ENCODE results near the gene EGLN2.
"Not testable (repeated sequence)": the region's sequence is repeated elsewhere in the genome, so short reads cannot be mapped to it uniquely, and the experiment has no call there.

EGLN2 gene

DNA sequence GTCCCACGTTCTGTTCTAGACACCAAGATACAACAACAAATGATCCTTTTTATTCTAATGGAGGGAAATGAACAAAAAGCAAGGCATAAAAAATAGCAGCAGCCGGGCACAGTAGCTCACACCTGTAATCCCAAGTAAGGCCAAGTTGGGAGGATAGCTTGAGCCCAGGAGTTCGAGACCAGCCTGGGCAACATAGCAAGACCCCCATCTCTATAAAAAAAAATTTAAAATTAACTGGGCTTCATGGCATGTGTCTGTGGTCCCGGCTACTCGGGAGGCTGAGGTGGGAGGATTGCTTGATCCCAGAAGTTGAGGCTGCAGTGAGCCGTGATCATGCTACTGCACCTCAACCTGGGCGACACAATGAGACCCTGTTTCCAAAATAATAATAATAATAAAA lies 22.6 kb upstream of the EGLN2 start:
- no peak for DNase-seq (ENCODE audit: extremely low read depth in 1 of 2, low read depth in 1 of 2)

DNA sequence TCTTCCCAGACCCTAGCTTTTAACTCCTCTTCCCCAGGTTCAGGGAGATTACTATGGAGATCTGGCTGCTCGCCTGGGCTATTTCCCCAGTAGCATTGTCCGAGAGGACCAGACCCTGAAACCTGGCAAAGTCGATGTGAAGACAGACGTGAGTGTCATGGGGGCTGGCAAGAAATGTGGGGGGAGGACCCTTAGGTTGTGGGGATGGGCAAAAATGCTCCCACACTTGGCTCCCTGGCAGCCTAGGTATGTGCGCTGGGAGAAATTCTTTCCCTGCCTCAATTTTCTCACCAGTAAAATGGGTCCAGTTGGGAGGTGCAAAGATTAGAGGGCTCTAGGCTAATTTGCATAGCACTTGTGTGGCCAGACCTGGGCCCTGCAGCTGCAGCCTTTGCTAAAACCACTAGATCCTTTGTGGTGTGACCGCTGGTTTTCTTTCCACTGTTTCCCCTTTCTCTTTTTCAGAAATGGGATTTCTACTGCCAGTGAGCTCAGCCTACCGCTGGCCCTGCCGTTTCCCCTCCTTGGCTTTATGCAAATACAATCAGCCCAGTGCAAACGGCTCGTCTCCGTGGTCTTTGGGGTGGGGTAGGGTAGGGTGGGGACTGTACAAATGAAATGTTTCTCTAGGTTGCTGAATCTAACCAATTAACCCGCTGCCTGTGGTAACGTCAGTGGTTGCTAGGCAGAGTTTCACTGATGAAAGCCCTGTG lies 21.9 kb upstream of the EGLN2 start:
- DNase-seq (ENCODE audit: extremely low read depth in 1 of 2, low read depth in 1 of 2): peak; percentile 68 to 74

DNA sequence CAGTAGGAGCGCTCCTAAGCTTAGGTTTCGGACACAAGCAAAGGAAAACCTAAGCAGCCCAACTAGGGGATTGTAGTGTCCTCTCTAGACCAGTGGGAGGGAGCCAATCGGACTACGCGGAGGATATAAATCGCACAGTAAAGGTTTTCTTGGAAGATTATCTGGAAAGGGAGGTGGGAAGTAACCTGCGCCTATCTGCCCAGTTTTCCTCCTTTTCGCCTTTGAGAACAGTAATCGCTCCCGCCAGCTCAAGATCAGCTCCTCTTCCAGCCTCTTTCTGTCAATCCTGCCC lies 21.4 kb upstream of the EGLN2 start:
- no peak for DNase-seq (ENCODE audit: extremely low read depth in 1 of 2, low read depth in 1 of 2)

- peak; percentile 99 to 100 for DNase-seq (ENCODE audit: extremely low read depth in 1 of 2, low read depth in 1 of 2)
These were observed 20.9 kb upstream of the EGLN2 start, which contains the start of gene RAB4B for GRCh38 chr19:40777937-40778705. Gene RAB4B (plus strand): TSS chr19:40778247. CDS start chr19:40778376, 129 bp downstream.

DNA sequence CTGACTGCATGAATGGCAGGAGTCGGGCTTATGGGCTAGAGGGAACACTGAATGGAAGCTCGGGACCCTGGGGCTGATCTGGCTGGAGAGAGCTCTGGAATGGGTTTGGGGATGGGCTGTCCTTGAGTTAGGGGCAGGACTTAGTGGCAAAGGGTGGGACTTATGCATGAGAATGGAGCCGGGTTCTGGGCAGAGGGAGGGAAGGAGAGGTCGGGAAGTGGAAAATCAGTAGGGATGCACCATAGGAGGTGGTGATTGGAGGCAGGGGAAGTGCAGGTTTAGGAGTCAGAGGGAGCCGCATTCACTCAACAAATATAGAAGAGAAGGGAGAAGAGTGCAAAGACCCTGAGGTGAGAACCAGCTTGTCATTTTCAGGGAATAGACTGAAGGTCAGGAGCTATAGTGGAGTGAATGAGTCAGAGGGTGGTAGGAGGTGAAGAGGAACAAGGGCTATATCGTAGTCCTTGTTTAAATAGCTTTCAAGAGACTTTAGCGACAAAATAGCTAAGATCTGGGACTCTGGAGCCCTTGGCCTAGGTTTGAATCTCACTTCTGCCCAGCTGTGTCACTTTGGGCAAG lies 20.2 kb upstream of the EGLN2 start:
- no peak for DNase-seq (ENCODE audit: extremely low read depth in 1 of 2, low read depth in 1 of 2)

DNA sequence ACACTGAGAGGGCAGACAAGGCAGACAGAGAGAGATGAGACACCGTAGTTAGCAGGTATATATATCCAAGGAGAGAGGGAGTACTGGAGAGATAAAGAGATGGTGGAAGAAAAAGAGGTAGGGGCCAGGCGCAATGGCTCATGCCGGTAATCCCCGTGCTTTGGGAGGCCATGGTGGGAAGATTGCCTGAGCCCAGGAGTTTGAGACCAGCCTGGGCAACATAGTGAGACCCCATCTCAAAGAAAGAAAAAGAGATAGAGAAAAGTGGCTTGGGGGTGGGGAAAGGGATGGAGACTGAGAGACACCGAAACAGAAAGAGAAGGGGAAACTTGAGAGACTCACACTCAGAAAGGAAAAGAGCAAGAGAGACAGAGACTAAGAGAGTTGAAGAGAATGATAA lies 18.4 kb upstream of the EGLN2 start:
- no peak for DNase-seq (ENCODE audit: extremely low read depth in 1 of 2, low read depth in 1 of 2)

DNA sequence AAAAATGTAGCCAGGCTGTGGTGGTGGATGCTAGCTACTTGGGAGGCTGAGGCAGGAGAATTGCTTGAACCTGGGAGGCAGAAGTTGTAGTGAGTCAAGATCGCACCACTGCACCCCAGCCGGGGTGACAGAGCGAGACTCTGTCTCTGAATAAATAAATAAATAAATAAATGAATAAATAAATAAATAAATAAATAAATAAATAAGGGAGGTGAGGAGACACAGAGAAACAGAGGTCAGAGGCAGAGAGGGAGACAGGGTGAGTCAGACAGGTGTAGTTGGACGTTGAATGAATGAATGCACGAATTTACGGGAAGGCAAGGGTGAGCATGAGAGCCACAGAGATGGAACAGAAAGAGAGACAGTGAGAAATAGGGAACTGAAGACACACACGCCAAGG lies 17.9 kb upstream of the EGLN2 start:
- DNase-seq (ENCODE audit: extremely low read depth in 1 of 2, low read depth in 1 of 2): no peak

DNA sequence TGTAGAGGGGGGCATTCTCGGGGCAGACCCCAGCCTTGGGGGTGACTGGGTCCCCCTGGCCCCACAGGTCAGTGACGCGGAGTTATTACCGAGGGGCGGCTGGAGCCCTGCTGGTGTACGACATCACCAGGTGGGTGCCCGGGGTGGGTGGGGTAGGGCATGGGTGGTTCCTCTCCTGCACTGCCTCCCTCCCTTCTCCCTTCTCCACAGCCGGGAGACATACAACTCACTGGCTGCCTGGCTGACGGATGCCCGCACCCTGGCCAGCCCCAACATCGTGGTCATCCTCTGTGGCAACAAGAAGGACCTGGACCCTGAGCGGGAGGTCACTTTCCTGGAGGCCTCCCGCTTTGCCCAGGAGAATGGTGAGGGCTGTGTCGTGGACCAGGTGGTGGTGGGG lies 15.3 kb upstream of the EGLN2 start:
- DNase-seq (ENCODE audit: extremely low read depth in 1 of 2, low read depth in 1 of 2): no peak

DNA sequence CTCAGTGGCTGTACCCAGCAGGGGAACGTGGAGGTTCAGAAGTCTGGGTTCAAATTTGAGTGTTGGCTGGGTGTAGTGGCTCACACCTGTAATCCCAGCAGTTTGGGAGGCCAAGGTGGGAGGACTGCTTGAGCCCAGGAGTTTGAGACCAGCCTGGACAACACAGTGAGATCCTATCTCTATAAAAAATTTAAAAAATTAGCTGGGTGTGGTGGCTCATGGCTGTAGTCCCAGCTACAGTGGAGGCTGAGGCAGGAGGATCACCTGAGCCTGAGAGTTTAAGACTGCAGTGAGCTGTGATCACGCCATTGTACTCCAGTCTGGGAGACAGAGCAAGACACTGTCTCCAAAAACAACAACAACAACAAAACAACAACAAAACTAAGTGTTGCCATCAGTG lies 14.8 kb upstream of the EGLN2 start:
- DNase-seq (ENCODE audit: extremely low read depth in 1 of 2, low read depth in 1 of 2): not testable (repeated sequence)

DNA sequence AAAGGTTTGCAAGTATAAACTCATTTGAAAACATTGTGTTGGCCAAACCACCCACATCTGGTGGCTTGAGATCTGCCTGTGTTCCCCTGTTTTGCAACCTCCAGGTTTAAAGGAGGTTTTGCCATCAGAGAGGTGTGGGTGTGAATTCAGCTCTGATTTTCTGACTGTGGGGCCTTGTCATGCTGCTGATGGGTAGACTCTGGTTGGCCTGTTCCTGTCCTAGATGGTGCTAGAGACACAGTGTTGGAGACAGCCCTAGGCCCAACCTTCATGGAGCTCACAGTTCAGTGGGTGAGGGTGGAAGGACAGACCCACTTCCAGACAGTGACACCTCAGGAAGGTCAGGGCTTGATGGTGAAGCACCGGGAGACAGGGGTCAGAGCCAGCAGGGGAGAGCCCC lies 13.5 kb upstream of the EGLN2 start:
- no peak for DNase-seq (ENCODE audit: extremely low read depth in 1 of 2, low read depth in 1 of 2)

DNA sequence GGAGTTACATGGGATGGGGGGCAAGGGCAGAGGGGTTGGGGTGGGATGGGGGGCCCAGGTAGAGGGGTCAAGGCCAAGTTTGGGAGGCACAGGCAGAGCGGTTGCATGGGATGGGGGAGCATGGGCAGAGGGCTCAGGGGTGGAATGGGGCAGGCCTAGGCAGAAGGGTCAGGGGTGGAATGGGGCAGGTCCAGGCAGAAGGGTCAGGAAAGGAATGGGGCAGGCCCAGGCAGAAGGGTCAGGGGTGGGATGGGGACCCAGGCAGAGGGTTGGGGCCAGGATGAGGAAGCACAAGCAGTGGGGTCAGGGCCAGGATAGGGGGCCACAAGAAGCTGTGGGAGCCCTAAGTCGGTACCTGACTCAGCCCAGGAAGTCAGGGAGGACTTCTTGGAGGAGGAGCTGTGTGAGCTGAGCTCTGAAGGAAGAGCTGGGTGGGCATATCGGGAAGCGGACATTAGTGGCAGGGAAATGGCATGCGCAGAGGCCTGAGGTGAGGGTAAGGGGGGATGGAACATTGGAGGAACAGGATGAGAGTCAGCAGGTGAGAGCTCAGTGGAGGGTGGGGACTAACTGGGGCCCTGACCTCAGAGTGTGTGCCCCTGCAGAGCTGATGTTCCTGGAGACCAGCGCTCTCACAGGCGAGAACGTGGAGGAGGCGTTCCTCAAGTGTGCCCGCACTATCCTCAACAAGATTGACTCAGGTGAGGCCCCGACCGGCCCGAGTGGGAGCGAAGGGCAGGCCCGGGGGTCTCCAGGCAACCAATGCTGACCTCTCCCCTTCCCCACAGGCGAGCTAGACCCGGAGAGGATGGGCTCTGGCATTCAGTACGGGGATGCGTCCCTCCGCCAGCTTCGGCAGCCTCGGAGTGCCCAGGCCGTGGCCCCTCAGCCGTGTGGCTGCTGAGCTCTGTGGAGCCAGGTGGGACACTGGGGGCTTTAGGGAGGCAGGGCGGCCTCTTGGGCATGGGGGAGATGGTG lies 12.6 kb upstream of the EGLN2 start:
- no peak for DNase-seq (ENCODE audit: extremely low read depth in 1 of 2, low read depth in 1 of 2)

DNA sequence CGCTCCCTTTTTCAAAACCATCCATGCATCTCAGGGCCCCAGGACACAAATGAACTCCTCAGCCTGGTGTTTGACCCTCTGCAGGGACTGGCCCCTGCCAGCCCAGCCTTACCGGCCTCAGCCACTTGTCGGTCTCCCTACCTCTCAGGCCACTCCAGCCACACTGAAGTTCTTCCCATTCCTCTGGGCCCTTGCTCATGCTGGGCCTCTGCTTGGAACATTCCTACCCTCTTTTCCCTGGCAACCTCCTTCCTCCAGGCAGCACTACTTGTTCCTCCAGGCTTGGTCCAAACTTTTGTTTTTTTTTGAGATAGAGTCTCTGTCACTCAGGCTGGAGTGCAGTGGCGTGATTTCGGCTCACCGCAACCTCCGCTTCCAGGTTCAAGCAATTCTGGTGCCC lies 7.6 kb upstream of the EGLN2 start:
- no peak for DNase-seq (ENCODE audit: extremely low read depth in 1 of 2, low read depth in 1 of 2)

- DNase-seq (ENCODE audit: extremely low read depth in 1 of 2, low read depth in 1 of 2): no peak
These were observed 7.0 kb upstream of the EGLN2 start for GRCh38 chr19:40791996-40792395.

DNA sequence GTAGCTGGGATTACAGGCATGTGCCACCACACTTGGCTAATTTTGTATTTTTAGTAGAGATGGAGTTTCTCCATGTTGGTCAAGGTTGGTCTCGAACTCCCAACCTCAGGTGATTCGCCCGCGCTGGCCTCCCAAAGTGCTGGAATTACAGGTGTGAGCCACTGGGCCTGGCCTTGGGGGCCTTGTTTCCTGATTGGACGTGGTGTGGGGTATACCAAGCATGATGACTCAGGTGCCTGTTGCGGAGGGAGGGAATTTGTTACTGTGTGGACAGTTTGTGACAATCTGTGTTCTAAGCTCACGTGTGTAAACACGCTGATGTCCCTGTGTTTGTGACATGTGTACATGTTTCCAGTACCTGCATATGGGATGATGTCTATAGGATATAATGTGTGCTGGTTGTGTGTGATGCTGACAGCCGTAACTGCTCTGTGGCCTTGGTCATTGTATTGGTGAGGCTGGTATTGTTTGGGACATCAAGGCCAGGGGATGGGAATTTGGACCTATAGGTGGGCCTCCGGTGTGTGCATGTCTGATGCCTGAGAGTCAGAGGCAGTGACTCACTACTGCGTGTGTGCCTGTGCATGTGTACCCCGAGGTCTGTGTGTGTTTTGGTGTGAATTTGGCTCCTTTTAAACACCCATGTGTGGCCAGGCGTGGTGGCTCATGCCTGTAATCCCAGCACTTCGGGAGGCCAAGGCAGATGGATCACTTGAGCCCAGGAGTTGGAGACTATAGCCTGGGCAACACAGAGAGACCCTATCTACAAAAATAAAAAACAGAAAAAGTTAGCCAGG lies 1.6 kb upstream of the EGLN2 start:
- no peak for DNase-seq (ENCODE audit: extremely low read depth in 1 of 2, low read depth in 1 of 2)

DNA sequence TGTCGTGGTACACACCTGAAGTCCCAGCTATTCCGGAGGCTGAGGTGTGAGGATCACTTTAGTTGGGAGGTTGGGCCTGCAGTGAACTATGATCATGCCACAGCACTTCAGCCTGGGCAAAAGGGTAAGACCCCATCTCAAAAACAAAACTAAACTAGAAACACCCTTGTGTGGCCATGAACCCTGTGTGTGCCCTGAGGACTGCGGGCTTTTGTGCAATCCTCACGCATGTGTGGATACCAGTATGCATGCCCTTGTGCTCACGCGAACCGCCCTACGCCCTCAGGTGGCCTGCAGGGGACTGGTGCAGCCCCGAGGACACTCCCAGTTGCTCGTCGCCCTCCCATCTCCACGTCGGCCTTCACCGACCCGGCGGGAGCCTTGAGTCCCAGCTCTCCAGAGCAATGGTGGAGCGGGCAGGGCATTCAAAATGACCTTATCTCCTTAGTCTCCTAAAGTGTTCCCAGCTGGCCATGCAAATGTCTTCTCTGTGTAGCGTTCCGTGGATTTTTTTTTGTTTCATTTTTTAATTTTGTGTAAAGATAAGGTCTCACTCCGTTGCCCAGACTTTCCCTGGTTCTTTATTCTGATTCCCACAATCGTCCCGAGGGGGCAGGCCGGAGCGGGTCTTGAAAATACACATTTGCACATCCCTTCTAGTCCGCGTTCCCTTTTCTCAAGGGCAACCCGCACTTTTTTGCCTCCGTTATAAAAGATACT lies 868 bp upstream of the EGLN2 start:
- DNase-seq (ENCODE audit: extremely low read depth in 1 of 2, low read depth in 1 of 2): peak in 1 of 2 donors; percentile 46

- no peak for DNase-seq (ENCODE audit: extremely low read depth in 1 of 2, low read depth in 1 of 2)
These were observed 757 bp downstream of the EGLN2 start for GRCh38 chr19:40799558-40800338.

- DNase-seq (ENCODE audit: extremely low read depth in 1 of 2, low read depth in 1 of 2): no peak
These were observed 1.5 kb downstream of the EGLN2 start for GRCh38 chr19:40800339-40800996.

DNA sequence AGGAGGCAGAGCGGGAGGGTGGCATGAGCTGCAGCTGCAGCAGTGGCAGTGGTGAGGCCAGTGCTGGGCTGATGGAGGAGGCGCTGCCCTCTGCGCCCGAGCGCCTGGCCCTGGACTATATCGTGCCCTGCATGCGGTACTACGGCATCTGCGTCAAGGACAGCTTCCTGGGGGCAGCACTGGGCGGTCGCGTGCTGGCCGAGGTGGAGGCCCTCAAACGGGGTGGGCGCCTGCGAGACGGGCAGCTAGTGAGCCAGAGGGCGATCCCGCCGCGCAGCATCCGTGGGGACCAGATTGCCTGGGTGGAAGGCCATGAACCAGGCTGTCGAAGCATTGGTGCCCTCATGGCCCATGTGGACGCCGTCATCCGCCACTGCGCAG lies 2.0 kb downstream of the EGLN2 start:
- no peak for DNase-seq (ENCODE audit: extremely low read depth in 1 of 2, low read depth in 1 of 2)
